Subcutaneous adipose tissue (tissue), 4 donors: Measurements from ENCODE around the gene DMRT1. TPM values are rescaled to one million over a fixed set of nuclear protein-coding genes. Genes with fewer than 3 reads are reported as not detected.

Source experiments
- CTCF ChIP-seq: fragments of 450-650 bp; IDR thresholded peaks from one replicate; pipeline ENCODE4 v1.5.1; 2016; ENCODE audit warnings: low read depth, mild to moderate bottlenecking, control low read depth, antibody characterized with exemption, moderate library complexity
- small RNA-seq: library from RNA; depleted of rRNA; stranded (forward); fragments of <200 nt; gene quantifications from one replicate; pipeline ENCODE3, GENCODE V24; 2016
- total RNA-seq, 4 donors: library from RNA; depleted of rRNA; stranded (reverse); fragments of >200 nt; gene quantifications; one replicate each; pipeline ENCODE4 v1.1.0, GENCODE V29; 2016

DMRT1 gene
- total RNA-seq, 4 donors from 2014 or later = not detected

- TF ChIP-seq CTCF = no peak
These were observed 166.7 kb downstream of the DMRT1 start for GRCh38 chr9:1008216-1008615.

DNA sequence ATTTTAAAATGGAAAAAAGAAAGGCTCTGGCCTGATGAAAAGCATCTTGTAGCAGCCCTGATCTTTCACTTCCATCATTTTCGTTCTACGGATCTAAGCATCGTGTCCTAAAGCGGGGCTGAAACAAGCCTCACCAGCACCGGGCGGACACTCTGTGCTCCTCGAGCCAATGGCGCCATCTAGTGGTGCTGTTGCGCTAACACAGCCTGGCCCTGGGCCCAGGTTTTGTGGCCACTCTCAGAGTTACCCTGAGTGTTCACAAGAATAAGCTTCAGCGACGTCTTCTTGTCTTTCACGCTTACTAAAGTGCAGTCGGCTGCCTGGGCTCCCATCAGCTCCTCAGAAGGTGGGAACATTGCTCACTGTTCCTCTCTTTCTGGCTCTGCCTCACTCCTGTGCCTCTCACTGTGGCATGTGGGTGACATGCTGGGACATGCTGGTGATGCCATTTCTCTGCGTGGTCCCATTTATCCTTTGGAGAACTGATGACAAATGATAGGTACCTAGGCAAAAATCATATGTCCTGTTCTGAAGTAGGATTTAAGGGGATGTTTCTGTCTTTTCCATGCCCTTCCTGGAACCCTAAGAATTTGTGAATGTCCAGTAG is 167.7 kb downstream of the DMRT1 start:
- TF ChIP-seq CTCF = no peak

- TF ChIP-seq CTCF = no peak
These were observed 171.5 kb downstream of the DMRT1 start for GRCh38 chr9:1013021-1013420.

DNA sequence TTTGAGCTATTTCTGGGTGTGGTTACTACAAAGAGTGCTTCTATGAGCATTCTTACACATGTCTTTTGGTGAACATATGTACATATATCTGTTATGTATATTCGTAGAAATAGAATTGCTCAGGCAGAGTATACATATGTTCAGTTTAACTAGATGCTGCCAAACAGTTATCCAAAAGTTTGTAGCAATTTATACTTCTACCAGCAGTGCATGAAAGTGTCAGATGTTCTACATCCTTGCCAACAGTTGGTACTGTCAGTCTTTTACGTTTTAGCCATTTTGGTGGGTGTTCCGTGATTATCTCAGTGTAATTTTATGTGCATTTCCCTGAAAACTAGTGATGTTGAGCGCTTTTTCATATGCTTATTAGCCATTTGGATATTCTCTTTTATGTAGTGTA is 172.7 kb downstream of the DMRT1 start:
- no peak for TF ChIP-seq CTCF

- TF ChIP-seq CTCF = no peak
These were observed 173.1 kb downstream of the DMRT1 start for GRCh38 chr9:1014640-1015039.

GRCh38 chr9:1018121-1018520 is 176.6 kb downstream of the DMRT1 start:
- no peak for TF ChIP-seq CTCF

Small RNA genes within 50 kb of the gene (small RNA-seq; reads per million reads assigned to genes)
- not detected for gene RNU6-1073P

Other genes starting within 250 kb of the DMRT1 start
- under 1 TPM in 3 of 4 donors, not detected in 1; 0.34 to 0.75 (median 0.44) TPM for gene DMRT3, start 135.0 kb downstream of the DMRT1 start, total RNA-seq
- gene DMRT2, start 208.7 kb downstream of the DMRT1 start, total RNA-seq = 10 to 100 TPM in 1 of 4 donors, 1 to 10 TPM in 3; 6.8 to 19.0 (median 7.8) TPM